Measurements from ENCODE around the gene CENATAC.

GRCh38 chr11:118957968-118958367 is 40.0 kb upstream of the CENATAC start:
- no peak for TF ChIP-seq CREB5 (CRISPR knock-in tag; IDR thresholded peaks at IDR 0.05; ENCODE audit: low read depth)
- TF ChIP-seq PATZ1 (CRISPR knock-in tag; IDR thresholded peaks at IDR 0.05; ENCODE audit: borderline replicate concordance) = no peak
- no peak for TF ChIP-seq ZFP30 (CRISPR knock-in tag; IDR thresholded peaks at IDR 0.05)
- no peak for TF ChIP-seq ARNTL (CRISPR knock-in tag; IDR thresholded peaks at IDR 0.05; ENCODE audit: borderline replicate concordance, low read depth)
- TF ChIP-seq OSR1 (CRISPR knock-in tag; IDR thresholded peaks at IDR 0.05) = no peak
- TF ChIP-seq ISL1 (CRISPR knock-in tag; IDR thresholded peaks at IDR 0.05) = no peak
- no peak for TF ChIP-seq ZFP3 (CRISPR knock-in tag; IDR thresholded peaks at IDR 0.05)
- TF ChIP-seq PPARA (CRISPR knock-in tag; IDR thresholded peaks at IDR 0.05; ENCODE audit: borderline replicate concordance) = no peak
- no peak for TF ChIP-seq CSRNP3 (CRISPR knock-in tag; IDR thresholded peaks at IDR 0.05)
- TF ChIP-seq ZNF565 (CRISPR knock-in tag; conservative IDR thresholded peaks at IDR 0.05; ENCODE audit: low read depth) = no peak

All from SK-N-SH treated with all-trans-retinoic acid at 6 μM for 48 hours (cell line).